HL-60/S4 treated with retinoic acid at 250 ng/mL for 4 days and 3 days (cell line): Measurements from ENCODE around the gene SLC5A8.

ENCODE experiments used
- in situ Hi-C: fragments of 300-500 bp; cut with MboI; formaldehyde crosslinking; loops from 2 replicates; pipeline ENCODE4 v1.7.0; 2022; ENCODE audit warnings: low sequenced_read_pairs

The SLC5A8 gene

GRCh38 chr12:101209319-101210302 is at the start of gene SLC5A8:
Gene SLC5A8 (minus strand): TSS chr12:101210238. CDS start chr12:101209848, 390 bp downstream.
- in situ Hi-C loops, result no loop called here

- in situ Hi-C loops, result no loop called here
These were observed 47.3 kb upstream of the SLC5A8 start for GRCh38 chr12:101257357-101257756.

- in situ Hi-C loops, result no loop called here
These were observed 46.2 kb upstream of the SLC5A8 start for GRCh38 chr12:101256266-101256665.

DNA sequence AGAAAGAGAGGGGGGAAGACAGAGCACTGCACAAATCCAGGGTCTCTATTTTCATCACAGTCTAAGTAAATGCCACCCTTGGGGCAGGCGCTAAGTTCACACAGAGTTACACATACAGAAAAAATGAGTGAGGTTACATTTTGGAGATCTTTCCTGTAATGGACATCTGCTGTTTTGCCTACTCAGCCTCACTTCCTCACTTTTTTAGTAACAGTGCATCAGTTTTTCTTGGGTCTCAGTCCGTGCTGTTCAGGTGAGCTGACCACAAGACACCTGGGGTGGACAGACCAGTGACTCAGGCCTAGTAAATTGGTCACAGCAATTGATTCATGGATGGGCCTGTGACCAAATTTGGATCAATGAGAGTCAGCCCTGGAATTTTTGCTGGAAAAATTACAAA is 33.6 kb upstream of the SLC5A8 start:
- in situ Hi-C loops, result no loop called here

- in situ Hi-C loops, result no loop called here
These were observed 33.0 kb upstream of the SLC5A8 start for GRCh38 chr12:101243074-101243473.

DNA sequence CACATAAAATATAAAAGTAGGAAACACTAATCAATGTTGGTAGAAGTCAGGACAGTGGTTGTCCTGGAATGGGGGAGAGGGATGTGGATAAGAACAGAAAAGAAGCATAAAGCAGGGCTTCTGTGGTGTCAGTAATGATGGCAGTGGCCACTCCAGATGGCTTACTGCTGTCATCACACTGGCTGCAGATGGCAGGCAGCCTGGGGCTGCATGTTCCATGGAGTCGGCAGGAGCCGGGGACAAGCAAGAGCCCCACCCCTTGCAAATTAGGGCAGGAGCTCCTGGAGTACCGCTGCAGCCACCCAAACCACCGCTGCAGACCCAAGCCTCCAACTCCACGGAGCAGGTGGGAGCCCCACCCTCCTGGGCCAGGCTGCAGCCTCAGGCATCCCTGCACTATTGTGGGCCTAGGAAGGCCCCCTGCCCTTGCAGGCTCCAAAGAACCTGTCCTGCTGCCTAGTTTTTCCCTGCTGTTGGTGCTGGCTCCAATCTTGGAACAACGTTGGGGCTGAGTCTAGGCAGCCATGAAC is 28.8 kb upstream of the SLC5A8 start:
- in situ Hi-C loops, result no loop called here

DNA sequence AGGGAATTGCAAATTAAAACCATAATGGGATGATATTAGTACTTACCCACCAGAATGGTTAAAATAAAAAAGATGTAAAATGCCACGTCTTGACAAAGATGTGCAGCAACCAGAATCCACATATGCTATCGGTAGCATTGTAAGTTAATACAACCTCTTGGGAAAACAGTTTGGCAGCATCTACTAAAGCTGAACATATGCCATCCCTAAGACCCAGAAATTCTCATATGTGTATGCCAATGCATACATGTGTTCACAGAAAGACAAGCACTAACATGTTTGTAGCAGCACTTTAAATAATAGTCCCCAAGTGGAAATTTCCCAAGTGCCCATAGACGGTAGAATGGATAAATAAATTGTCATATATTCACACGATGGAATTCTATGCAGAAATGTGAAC is 28.3 kb upstream of the SLC5A8 start:
- in situ Hi-C loops, result no loop called here

DNA sequence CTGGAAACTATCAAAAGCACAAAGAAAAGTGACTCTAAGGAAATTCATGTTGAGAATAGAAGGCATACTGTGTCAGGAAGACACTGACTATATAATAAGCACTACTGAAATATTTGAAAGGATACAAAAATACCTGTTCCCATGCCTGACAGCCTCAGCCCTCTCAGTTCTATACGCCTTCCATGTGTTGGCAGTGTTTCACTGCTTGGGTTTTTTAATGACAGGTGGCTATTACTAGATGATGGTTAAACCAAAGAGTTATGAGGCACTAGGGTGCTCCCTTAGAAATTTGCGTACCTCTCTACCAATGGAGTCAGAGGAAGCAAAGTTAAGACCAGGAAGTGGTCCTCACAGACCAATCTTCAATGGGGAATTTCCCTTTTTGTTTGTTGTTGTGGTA is 25.6 kb upstream of the SLC5A8 start:
- in situ Hi-C loops, result no loop called here

DNA sequence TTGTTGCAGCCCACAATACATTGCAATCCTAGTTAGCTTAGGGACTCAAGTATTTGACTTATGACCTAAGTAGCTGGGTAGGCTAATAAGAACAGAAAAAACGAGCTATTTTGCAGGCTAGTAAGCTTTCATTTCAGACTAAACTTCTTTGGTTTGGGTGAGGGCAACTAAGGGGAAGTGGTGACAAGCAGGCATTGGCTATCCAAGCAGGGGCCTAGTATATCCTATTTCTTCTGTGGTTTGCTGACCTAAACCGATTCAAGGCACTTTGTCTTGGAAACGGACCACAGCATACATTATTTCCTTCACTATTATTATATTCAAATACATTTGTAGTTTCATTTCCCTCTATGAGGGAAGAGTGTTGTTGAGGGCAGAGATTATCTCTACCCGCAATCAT is 21.6 kb upstream of the SLC5A8 start:
- in situ Hi-C loops, result no loop called here

GRCh38 chr12:101230547-101230946 is 20.5 kb upstream of the SLC5A8 start:
- in situ Hi-C loops, result no loop called here

DNA sequence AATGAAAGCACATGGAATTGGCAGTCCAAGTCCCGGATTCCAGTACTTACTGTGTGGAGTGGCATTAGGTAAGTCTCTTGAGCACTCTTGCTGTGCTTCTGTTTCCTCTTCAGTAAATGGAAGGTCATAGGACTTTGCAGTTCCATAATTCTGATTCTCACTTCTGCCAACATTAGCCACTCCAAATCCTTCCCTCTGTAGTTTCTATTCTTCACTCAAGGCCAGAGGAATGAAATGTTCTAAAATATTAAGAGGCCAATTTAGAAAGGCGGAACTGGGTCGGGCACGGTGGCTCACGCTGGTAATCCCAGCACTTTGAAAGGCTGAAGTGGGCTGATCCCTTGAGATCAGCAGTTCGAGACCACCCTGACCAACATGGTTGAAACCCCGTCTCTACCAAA is 19.8 kb upstream of the SLC5A8 start:
- in situ Hi-C loops, result no loop called here

DNA sequence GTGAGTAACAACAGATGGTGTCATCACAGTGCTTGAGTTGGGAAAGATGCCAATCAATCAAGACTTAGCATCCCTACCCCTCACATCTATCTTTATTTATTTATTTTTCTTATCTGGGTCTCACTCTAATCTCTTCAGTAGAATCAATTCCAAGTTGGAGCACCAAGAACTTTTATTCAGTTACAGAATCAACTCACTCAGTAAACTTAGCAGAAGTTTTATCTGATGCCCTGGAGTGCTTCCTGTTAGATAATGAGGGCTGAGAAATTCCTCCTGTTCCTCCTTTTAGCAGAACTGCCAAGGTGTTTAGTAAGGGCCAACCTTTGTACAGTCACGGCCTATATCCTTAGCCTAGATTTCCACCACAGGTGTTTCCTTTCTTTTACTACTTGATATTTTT is 11.3 kb upstream of the SLC5A8 start:
- in situ Hi-C loops, result no loop called here

DNA sequence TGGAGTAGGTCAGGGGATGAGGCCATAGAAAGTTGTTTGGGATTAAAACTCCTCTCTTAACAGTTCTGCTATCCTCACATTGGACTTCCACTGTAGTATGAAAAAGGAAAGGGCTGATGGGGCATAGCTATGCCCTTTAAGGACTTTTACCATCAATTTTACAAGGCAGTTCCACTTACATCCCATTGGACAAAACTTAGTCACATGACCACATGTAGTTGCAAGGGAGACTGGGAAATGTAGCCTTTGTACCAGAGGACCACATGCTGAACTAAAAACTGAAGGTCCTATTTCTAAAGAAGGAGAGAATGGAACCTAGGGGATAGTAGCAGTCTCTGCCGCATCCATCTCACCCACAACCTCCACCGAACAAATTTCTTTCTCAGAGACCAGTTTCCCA is 6.8 kb upstream of the SLC5A8 start:
- in situ Hi-C loops, result no loop called here

GRCh38 chr12:101207086-101207780 is 2.8 kb downstream of the SLC5A8 start:
- in situ Hi-C loops, result no loop called here

- in situ Hi-C loops, result no loop called here
These were observed 5.3 kb downstream of the SLC5A8 start for GRCh38 chr12:101204602-101205304.

DNA sequence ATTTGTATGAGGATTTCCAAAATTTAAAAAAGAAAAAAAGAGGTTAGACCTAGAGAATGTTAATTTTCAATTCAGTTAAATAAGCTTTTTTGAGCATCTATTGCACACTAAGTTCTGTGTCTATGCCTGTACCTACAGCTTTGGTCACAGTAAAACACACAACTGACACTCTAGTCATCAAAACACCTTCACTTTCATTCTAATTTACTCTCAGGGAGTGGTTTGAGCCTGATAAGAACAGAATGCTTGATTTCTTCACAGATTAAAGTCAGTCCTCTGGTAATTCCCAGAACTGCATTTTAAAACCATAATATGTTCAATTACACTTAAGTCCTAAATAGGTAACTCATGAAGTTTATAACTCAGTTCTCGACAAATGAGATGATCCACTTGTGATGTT is 9.2 kb downstream of the SLC5A8 start:
- in situ Hi-C loops, result no loop called here

DNA sequence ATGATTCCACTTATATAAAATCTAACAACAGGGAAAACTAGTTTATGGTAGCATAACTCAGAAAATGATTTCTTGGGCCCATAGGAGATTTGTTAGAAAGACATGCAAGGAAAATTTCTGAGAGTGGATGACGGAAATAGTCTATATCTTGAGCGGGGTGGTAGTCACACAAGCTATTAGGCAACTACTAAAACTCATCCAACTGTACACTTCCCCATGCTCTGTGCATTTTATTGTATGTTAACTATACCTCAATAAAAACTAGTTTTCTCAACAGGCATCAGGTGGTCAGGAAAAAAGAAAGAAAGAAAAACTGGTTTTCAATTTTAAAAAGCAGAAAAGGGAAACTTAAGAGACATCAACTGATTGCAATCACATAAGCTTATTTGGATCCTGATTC is 9.9 kb downstream of the SLC5A8 start:
- in situ Hi-C loops, result no loop called here

DNA sequence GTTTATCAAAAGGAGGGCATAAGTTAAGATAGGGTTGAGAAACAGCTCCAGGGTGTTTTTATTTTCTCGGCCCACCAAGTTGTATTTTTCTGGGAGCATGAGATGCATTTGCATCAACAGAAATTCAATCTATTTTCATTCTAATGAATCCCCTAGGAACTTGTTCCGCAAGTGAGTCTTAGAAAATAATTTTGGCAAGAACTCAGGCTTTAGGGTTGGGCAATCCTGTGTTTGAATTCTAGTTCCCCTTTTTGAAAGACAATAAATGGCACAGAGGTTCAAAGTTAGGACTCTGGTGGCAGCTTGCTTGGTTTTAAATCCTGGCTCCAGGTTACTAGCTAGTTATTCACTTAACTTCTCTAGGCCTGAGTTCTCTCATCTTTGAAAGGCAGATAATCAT is 23.7 kb downstream of the SLC5A8 start:
- in situ Hi-C loops, result no loop called here

DNA sequence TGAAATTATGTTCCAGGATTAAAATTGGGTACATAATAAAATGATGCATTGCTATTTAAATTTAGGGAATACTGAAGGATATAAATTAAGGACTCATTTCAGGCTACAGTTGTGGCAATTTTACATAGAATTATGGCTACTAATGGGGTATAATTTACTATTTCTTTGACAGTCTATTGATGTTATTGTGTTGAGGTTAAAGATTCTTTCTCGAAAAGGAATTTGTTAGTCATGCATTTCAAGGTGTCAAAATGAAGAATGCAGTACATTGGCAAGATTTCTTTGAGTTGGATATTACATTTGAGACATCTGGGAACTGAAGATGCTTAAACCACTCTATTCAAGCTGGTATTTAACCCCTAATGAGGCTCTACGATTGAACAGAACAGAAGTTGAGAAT is 28.3 kb downstream of the SLC5A8 start:
- in situ Hi-C loops, result no loop called here

GRCh38 chr12:101174541-101174940 is 35.5 kb downstream of the SLC5A8 start:
- in situ Hi-C loops, result no loop called here

DNA sequence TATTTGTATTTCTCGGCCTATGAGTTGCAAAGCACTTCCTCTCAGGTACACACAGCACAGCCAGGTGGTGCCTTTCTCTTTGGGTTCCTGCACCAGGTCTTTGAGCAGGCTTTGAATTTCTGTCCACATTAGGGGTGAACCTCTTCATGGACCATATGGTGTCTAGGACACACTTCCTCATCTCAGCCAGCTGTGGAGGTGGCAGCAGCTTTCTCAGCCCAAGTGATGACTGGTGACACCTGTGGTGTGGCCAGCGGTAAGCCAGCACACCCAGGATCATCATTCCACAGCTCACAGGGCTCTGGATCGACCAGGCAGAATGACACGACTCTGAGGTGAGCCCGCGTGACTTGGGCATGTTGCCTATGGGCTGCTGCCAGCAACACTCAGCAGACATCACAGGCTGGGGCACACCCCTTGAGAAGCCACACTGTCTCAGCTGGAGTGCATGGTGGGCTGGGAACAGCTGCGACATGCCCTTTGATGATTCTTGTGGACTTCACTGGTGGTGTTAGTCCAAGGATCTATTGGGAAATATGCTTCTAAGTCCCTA is 36.8 kb downstream of the SLC5A8 start:
- in situ Hi-C loops, result no loop called here
